ENCODE data around the gene PSMA5.

- TF ChIP-seq MAX (CRISPR knock-in tag; IDR thresholded peaks at IDR 0.05), result no peak
- TF ChIP-seq CTCF (IDR thresholded peaks at IDR 0.05), result no peak
- no peak for TF ChIP-seq KAT7 (CRISPR knock-in tag; IDR thresholded peaks at IDR 0.05; ENCODE audit: borderline replicate concordance)
- TF ChIP-seq AR (CRISPR knock-in tag; IDR thresholded peaks at IDR 0.05), result no peak
Observed at GRCh38 chr1:109370712-109371340, 55.4 kb downstream of the PSMA5 start.

Measured in WTC11 (cell line).